HepG2 (cell line): Measurements from ENCODE around the gene GPAM. TPM values are rescaled to one million over a fixed set of nuclear protein-coding genes. Genes with fewer than 3 reads are reported as not detected.

Experiments used
- BCL6 ChIP-seq: IDR thresholded peaks from 2 replicates; pipeline ENCODE4 v1.6.1; 2016; ENCODE audit warnings: missing genetic modification reagents, missing compliant biosample characterization
- CBX5 ChIP-seq: sonication (generic); formaldehyde crosslinking; IDR thresholded peaks from 2 replicates; pipeline ENCODE4 v1.4.0; 2020; ENCODE audit warnings: missing genetic modification reagents, borderline replicate concordance
- FOSL1 ChIP-seq: sonication (generic); formaldehyde crosslinking; IDR thresholded peaks from 2 replicates; pipeline ENCODE4 v1.9.0; 2021; ENCODE audit warnings: missing genetic modification reagents, borderline replicate concordance
- FOXK1 ChIP-seq: sonication (generic); formaldehyde crosslinking; IDR thresholded peaks from 2 replicates; pipeline ENCODE4 v1.4.0; 2020; ENCODE audit warnings: low read depth, missing genetic modification reagents, borderline replicate concordance
- GATAD1 ChIP-seq: IDR thresholded peaks from 2 replicates; pipeline ENCODE4 v1.6.1; 2016; ENCODE audit warnings: missing genetic modification reagents, missing compliant biosample characterization
- GZF1 ChIP-seq: sonication (generic); formaldehyde crosslinking; IDR thresholded peaks from 2 replicates; pipeline ENCODE4 v1.5.1; 2020; ENCODE audit warnings: mild to moderate bottlenecking, missing genetic modification reagents
- HHEX ChIP-seq: IDR thresholded peaks from 2 replicates; pipeline ENCODE4 v1.6.1; 2016; ENCODE audit warnings: control low read depth
- HIVEP1 ChIP-seq: sonication (generic); formaldehyde crosslinking; IDR thresholded peaks from 2 replicates; pipeline ENCODE4 v1.4.0; 2020; ENCODE audit warnings: mild to moderate bottlenecking, missing genetic modification reagents
- MYC ChIP-seq: sonication (generic); formaldehyde crosslinking; IDR thresholded peaks from 2 replicates; pipeline ENCODE4 v1.9.0; 2021; ENCODE audit warnings: missing genetic modification reagents, borderline replicate concordance
- NKX3-1 ChIP-seq: sonication (generic); formaldehyde crosslinking; IDR thresholded peaks from 2 replicates; pipeline ENCODE4 v1.5.0; 2020; ENCODE audit warnings: missing genetic modification reagents
- NR2F6 ChIP-seq, 2 experiments: IDR thresholded peaks; 2 replicates each; pipeline ENCODE4 v1.6.1; 2016; ENCODE audit warnings: antibody characterized with exemption in 1 of 2, mild to moderate bottlenecking in 1 of 2
- RXRB ChIP-seq: IDR thresholded peaks from 2 replicates; pipeline ENCODE4 v1.6.1; 2016; ENCODE audit warnings: borderline replicate concordance, missing genetic modification reagents, missing compliant biosample characterization
- SP5 ChIP-seq: IDR thresholded peaks from 2 replicates; pipeline ENCODE4 v1.6.1; 2016; ENCODE audit warnings: low read depth, borderline replicate concordance
- ZEB1 ChIP-seq: IDR thresholded peaks from 2 replicates; pipeline ENCODE4 v1.6.1; 2012; ENCODE audit warnings: mild to moderate bottlenecking, low read depth, inconsistent platforms; ENCODE audit not compliant: insufficient replicate concordance
- ZFP41 ChIP-seq: sonication (generic); formaldehyde crosslinking; IDR thresholded peaks from 2 replicates; pipeline ENCODE4 v1.4.0; 2020; ENCODE audit warnings: mild to moderate bottlenecking, missing genetic modification reagents, borderline replicate concordance
- ZNF160 ChIP-seq: sonication (generic); formaldehyde crosslinking; IDR thresholded peaks from 2 replicates; pipeline ENCODE4 v1.8.0; 2022; ENCODE audit warnings: mild to moderate bottlenecking, inconsistent platforms, missing genetic modification reagents
- ZNF224 ChIP-seq: sonication (generic); formaldehyde crosslinking; IDR thresholded peaks from 2 replicates; pipeline ENCODE4 v1.5.0; 2020; ENCODE audit warnings: mild to moderate bottlenecking, missing genetic modification reagents
- ZNF263 ChIP-seq: sonication (generic); formaldehyde crosslinking; IDR thresholded peaks from 2 replicates; pipeline ENCODE4 v1.4.0; 2020; ENCODE audit warnings: missing genetic modification reagents
- ZNF569 ChIP-seq: sonication (generic); formaldehyde crosslinking; IDR thresholded peaks from 2 replicates; pipeline ENCODE4 v1.5.0; 2020; ENCODE audit warnings: mild to moderate bottlenecking, missing genetic modification reagents, moderate library complexity, borderline replicate concordance
- ZNF780A ChIP-seq: sonication (generic); formaldehyde crosslinking; IDR thresholded peaks from 2 replicates; pipeline ENCODE4 v1.8.0; 2022; ENCODE audit warnings: mild to moderate bottlenecking, missing genetic modification reagents, moderate library complexity
- ZNF878 ChIP-seq: sonication (generic); formaldehyde crosslinking; IDR thresholded peaks from 2 replicates; pipeline ENCODE4 v1.8.1; 2023; ENCODE audit warnings: mild to moderate bottlenecking, missing genetic modification reagents, moderate library complexity
- polyA plus RNA-seq, 8 experiments: library from polyadenylated mRNA; depleted of rRNA in 3 of 8; stranded (reverse) in 7 of 8; unstranded in 1 of 8; fragments of >200 nt; fragmentation: Illumina TruSeq in 4 of 8; extraction: Trizol in 4 of 8; gene quantifications; 2 replicates each; pipeline versions ENCODE4 v1.2.1 to v1.2.3, GENCODE V29; 2011 to 2016; ENCODE audit warnings: low read depth in 4 of 8, missing spikeins in 1 of 8, mixed read lengths in 1 of 8; ENCODE audit not compliant: insufficient read depth in 1 of 8
- total RNA-seq, 5 experiments: library from RNA; depleted of rRNA; stranded (reverse); fragments of >200 nt; fragmentation: Illumina TruSeq; extraction: Trizol; gene quantifications; 2 replicates each; pipeline ENCODE4 v1.2.3, GENCODE V29; 2016; ENCODE audit warnings: low read depth in 1 of 5
- TF ChIP-seq, protein P1 (sequence below): sonication (generic); formaldehyde crosslinking; IDR thresholded peaks from 2 replicates; pipeline ENCODE4 v1.5.1; 2020; ENCODE audit warnings: mild to moderate bottlenecking, moderate library complexity, missing genetic modification reagents
- TF ChIP-seq, protein P2 (sequence below): sonication (generic); formaldehyde crosslinking; IDR thresholded peaks from 2 replicates; pipeline ENCODE4 v1.8.1; 2022; ENCODE audit warnings: low read depth, mild to moderate bottlenecking, missing genetic modification reagents
- TF ChIP-seq, protein P3 (sequence below): sonication (generic); formaldehyde crosslinking; IDR thresholded peaks from 2 replicates; pipeline ENCODE4 v1.5.1; 2020; ENCODE audit warnings: missing genetic modification reagents, mild to moderate bottlenecking, borderline replicate concordance

Gene GPAM
- total and polyA plus RNA-seq, 2 of the 13 experiments (the other 11 are each of a cell fraction or from before 2014, with no cell fraction given), result 36.8 to 140 TPM

DNA sequence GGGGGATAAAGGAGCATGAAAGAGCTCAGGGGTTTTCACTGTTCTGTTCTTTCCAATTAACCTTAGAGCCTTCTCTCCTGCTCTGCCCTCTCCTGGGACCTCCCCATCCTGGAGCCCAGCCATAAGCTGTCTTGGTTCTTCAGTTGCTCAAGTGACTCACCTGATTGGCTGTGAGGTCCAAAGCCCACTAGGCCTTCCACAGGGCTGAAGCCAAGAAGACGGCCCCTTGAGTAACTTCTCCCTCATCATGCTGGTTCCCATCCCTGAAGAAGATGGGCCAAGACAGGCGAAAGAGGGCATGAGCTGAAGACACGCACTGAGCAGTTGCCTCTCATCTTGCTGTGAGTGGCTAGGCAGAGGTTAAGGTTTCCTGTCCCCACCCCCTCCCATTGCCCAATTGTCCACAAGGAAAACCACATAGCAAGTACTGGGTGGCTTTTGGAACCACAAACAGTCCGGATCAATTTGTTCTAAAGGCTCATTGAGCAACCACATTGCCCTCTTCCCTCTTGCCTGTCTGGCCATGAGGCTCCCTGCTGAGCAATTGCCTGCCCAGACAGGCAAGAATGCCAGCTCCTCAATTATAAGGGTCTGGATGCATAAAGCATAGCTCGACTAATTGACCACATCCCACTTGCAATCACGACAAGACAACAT is 43.9 kb upstream of the GPAM start (continued):
- TF ChIP-seq ZNF263 (CRISPR knock-in tag) (peak; percentile 57; the same call in 1 of the 2 replicates), CBX5 (CRISPR knock-in tag) (peak; percentile 92), ZNF780A (CRISPR knock-in tag) (peak; percentile 51; the same call in 1 of the 2 replicates), ZNF224 (CRISPR knock-in tag) (peak; percentile 47; the same call in 1 of the 2 replicates), BCL6 (CRISPR knock-in tag) (peak; percentile 83), HHEX (CRISPR knock-in tag) (peak; percentile 61; the same call in 1 of the 2 replicates), HIVEP1 (CRISPR knock-in tag) (peak; percentile 80; the same call in 1 of the 2 replicates), RXRB (CRISPR knock-in tag) (peak; percentile 70; the same call in 1 of the 2 replicates), ZNF160 (CRISPR knock-in tag) (peak; percentile 28; the same call in 1 of the 2 replicates), GATAD1 (peak; percentile 56), FOSL1 (CRISPR knock-in tag) (0 out of 2 replicates have a peak, but pooled peaks have one; percentile 7), GZF1 (CRISPR knock-in tag) (0 out of 2 replicates have a peak, but pooled peaks have one; percentile 15), NR2F6 (IDR thresholded peaks at IDR 0.05) (peak; percentile 91), NR2F6 (CRISPR knock-in tag; IDR thresholded peaks at IDR 0.05) (peak; percentile 67), ZEB1 (peak; percentile 67), MYC (peak; percentile 76; the same call in 1 of the 2 replicates), SP5 (CRISPR knock-in tag) (peak; percentile 33; the same call in 1 of the 2 replicates), ZNF878 (CRISPR knock-in tag) (peak; percentile 91), FOXK1 (CRISPR knock-in tag) (peak; percentile 87; the same call in 1 of the 2 replicates), NKX3-1 (0 out of 2 replicates have a peak, but pooled peaks have one; percentile 48), ZNF569 (no peak), ZFP41 (CRISPR knock-in tag) (no peak)
- TF ChIP-seq, protein P1, sequence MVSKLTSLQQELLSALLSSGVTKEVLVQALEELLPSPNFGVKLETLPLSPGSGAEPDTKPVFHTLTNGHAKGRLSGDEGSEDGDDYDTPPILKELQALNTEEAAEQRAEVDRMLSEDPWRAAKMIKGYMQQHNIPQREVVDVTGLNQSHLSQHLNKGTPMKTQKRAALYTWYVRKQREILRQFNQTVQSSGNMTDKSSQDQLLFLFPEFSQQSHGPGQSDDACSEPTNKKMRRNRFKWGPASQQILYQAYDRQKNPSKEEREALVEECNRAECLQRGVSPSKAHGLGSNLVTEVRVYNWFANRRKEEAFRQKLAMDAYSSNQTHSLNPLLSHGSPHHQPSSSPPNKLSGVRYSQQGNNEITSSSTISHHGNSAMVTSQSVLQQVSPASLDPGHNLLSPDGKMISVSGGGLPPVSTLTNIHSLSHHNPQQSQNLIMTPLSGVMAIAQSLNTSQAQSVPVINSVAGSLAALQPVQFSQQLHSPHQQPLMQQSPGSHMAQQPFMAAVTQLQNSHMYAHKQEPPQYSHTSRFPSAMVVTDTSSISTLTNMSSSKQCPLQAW (CRISPR knock-in tag), result peak; percentile 79
- TF ChIP-seq, protein P2, sequence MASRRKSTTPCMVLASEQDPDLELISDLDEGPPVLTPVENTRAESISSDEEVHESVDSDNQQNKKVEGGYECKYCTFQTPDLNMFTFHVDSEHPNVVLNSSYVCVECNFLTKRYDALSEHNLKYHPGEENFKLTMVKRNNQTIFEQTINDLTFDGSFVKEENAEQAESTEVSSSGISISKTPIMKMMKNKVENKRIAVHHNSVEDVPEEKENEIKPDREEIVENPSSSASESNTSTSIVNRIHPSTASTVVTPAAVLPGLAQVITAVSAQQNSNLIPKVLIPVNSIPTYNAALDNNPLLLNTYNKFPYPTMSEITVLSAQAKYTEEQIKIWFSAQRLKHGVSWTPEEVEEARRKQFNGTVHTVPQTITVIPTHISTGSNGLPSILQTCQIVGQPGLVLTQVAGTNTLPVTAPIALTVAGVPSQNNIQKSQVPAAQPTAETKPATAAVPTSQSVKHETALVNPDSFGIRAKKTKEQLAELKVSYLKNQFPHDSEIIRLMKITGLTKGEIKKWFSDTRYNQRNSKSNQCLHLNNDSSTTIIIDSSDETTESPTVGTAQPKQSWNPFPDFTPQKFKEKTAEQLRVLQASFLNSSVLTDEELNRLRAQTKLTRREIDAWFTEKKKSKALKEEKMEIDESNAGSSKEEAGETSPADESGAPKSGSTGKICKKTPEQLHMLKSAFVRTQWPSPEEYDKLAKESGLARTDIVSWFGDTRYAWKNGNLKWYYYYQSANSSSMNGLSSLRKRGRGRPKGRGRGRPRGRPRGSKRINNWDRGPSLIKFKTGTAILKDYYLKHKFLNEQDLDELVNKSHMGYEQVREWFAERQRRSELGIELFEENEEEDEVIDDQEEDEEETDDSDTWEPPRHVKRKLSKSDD (CRISPR knock-in tag), result 0 out of 2 replicates have a peak, but pooled peaks have one; percentile 46
- TF ChIP-seq, protein P3, sequence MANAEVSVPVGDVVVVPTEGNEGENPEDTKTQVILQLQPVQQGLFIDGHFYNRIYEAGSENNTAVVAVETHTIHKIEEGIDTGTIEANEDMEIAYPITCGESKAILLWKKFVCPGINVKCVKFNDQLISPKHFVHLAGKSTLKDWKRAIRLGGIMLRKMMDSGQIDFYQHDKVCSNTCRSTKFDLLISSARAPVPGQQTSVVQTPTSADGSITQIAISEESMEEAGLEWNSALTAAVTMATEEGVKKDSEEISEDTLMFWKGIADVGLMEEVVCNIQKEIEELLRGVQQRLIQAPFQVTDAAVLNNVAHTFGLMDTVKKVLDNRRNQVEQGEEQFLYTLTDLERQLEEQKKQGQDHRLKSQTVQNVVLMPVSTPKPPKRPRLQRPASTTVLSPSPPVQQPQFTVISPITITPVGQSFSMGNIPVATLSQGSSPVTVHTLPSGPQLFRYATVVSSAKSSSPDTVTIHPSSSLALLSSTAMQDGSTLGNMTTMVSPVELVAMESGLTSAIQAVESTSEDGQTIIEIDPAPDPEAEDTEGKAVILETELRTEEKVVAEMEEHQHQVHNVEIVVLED (CRISPR knock-in tag), result peak; percentile 61; the same call in 1 of the 2 replicates
